C4-2B (cell line): ENCODE data around the gene USP36.

Source experiments
- CTCF ChIP-seq: fragments of 450-650 bp; conservative IDR thresholded peaks from 2 replicates; pipeline ENCODE4 v1.5.1; 2017; ENCODE audit warnings: mild to moderate bottlenecking
- ZFX ChIP-seq: fragments of 450-650 bp; IDR thresholded peaks from 2 replicates; pipeline ENCODE4 v1.6.1; 2017

- TF ChIP-seq CTCF (no peak), ZFX (no peak)
Observed at GRCh38 chr17:78787444-78787843, 53.2 kb downstream of the USP36 start.
